Vagina (tissue), 2 donors: Measurements from ENCODE around the gene SHFL.

ENCODE experiments used
- CTCF ChIP-seq, 3 experiments: fragments of 450-650 bp in 2 of 3; fragments of 200-600 bp in 1 of 3; sonication (generic) in 1 of 3; IDR thresholded peaks; one replicate each; pipeline ENCODE4 v1.5.1; 2017 to 2019; ENCODE audit warnings: antibody characterized with exemption in 3 of 3, mild to moderate bottlenecking in 2 of 3, moderate library complexity in 2 of 3
- POLR2A ChIP-seq, 2 donors: fragments of 450-650 bp; IDR thresholded peaks; one replicate each; pipeline ENCODE4 v1.6.1; 2017; ENCODE audit warnings: antibody characterized with exemption in 2 of 2, mild to moderate bottlenecking in 2 of 2, moderate library complexity in 2 of 2
- POLR2AphosphoS5 ChIP-seq, 2 donors: sonication (generic); formaldehyde crosslinking; IDR thresholded peaks; one replicate each; pipeline ENCODE4 v1.9.0; 2017; ENCODE audit warnings: antibody characterized with exemption in 2 of 2, mild to moderate bottlenecking in 2 of 2, low read depth in 1 of 2; ENCODE audit not compliant: insufficient read depth in 1 of 2

GRCh38 chr19:10087296-10088061 lies 1.4 kb downstream of the SHFL start:
- TF ChIP-seq POLR2AphosphoS5 (IDR thresholded peaks at IDR 0.05; ENCODE audit: insufficient read depth in 1 of 2, low read depth in 1 of 2) (no peak), CTCF (IDR thresholded peaks at IDR 0.05) (no peak), POLR2A (IDR thresholded peaks at IDR 0.05) (no peak)
